OCI-LY1 (cell line): Measurements from ENCODE around the gene PLCB4.

Experiments
- H2AFZ ChIP-seq: fragments of 200-600 bp; sonication (generic), shearing (Covaris generic); 2 replicates; pipeline ENCODE4 v1.6.0; 2014; ENCODE audit warnings: antibody characterized with exemption, mild to moderate bottlenecking, low read length
- H3F3A ChIP-seq: fragments of 200-600 bp; sonication (generic), shearing (Covaris generic); 2 replicates; pipeline ENCODE4 v1.6.0; 2014; ENCODE audit warnings: mild to moderate bottlenecking, antibody characterized with exemption, low read length, moderate library complexity; ENCODE audit not compliant: insufficient read depth
- H3K27ac ChIP-seq: fragments of 200-600 bp; sonication (generic); 2 replicates; pipeline ENCODE4 v1.5.1; 2014; ENCODE audit warnings: low read length, mixed run types, mild to moderate bottlenecking, low read depth; ENCODE audit not compliant: poor library complexity, severe bottlenecking
- H3K27me3 ChIP-seq: fragments of 200-600 bp; sonication (generic); 2 replicates; pipeline ENCODE4 v1.6.0; 2014; ENCODE audit warnings: antibody characterized with exemption, mild to moderate bottlenecking, low read length, moderate library complexity; ENCODE audit not compliant: insufficient read depth
- H3K36me3 ChIP-seq: fragments of 200-600 bp; sonication (generic); 2 replicates; pipeline ENCODE4 v1.6.1; 2014; ENCODE audit warnings: mild to moderate bottlenecking, antibody characterized with exemption, low read length, moderate library complexity, mixed read lengths; ENCODE audit not compliant: insufficient read depth
- H3K4me1 ChIP-seq: fragments of 200-600 bp; sonication (generic); 2 replicates; pipeline ENCODE4 v1.5.1; 2014; ENCODE audit warnings: mild to moderate bottlenecking, low read length, moderate library complexity; ENCODE audit not compliant: insufficient read depth, severe bottlenecking
- H3K4me2 ChIP-seq: fragments of 200-600 bp; sonication (generic), shearing (Covaris generic); 2 replicates; pipeline ENCODE4 v1.6.1; 2014; ENCODE audit warnings: low read length
- H3K4me3 ChIP-seq: fragments of 200-600 bp; sonication (generic); 2 replicates; pipeline ENCODE4 v1.5.1; 2014; ENCODE audit warnings: low read length, low read depth, mild to moderate bottlenecking, mixed read lengths; ENCODE audit not compliant: poor library complexity, severe bottlenecking
- H3K79me2 ChIP-seq: fragments of 200-600 bp; shearing (Covaris generic); 2 replicates; pipeline ENCODE4 v1.6.1; 2016; ENCODE audit warnings: mixed run types, low read length, mixed read lengths; ENCODE audit not compliant: insufficient read depth
- H3K9ac ChIP-seq: fragments of 200-600 bp; sonication (generic), shearing (Covaris generic); 2 replicates; pipeline ENCODE4 v1.6.1; 2014; ENCODE audit warnings: mild to moderate bottlenecking, low read length, mixed read lengths
- H3K9me2 ChIP-seq: fragments of 200-600 bp; sonication (generic), shearing (Covaris generic); 2 replicates; pipeline ENCODE4 v1.6.1; 2014; ENCODE audit warnings: low read depth, mild to moderate bottlenecking, low read length, mixed read lengths
- H3K9me3 ChIP-seq: fragments of 200-600 bp; shearing (Covaris generic); 2 replicates; pipeline ENCODE4 v1.6.1; 2014; ENCODE audit warnings: low read length, mixed read lengths
- H4K20me1 ChIP-seq: fragments of 200-600 bp; sonication (generic), shearing (Covaris generic); 2 replicates; pipeline ENCODE4 v1.6.0; 2016; ENCODE audit warnings: mild to moderate bottlenecking, low read length; ENCODE audit not compliant: insufficient read depth
- CTCF ChIP-seq: fragments of 200-600 bp; sonication (generic), shearing (Covaris generic); IDR thresholded peaks from 2 replicates; pipeline ENCODE4 v1.5.1; 2017; ENCODE audit warnings: mild to moderate bottlenecking, antibody characterized with exemption, low read length, moderate library complexity, mixed read lengths
- EZH2 ChIP-seq: fragments of 200-600 bp; sonication (generic), shearing (Covaris generic); IDR thresholded peaks from 2 replicates; pipeline ENCODE4 v1.8.0; 2017; ENCODE audit warnings: borderline replicate concordance, mixed run types, mild to moderate bottlenecking, antibody characterized with exemption, low read length, moderate library complexity, mixed read lengths

The PLCB4 gene

GRCh38 chr20:9163995-9164394 lies 95.1 kb downstream of the PLCB4 start:
- Histone ChIP-seq H4K20me1 (no peaks in the 10 kb centered on the region), H3F3A (no peaks in the 10 kb centered on the region), H3K4me3 (no peak overlapping the region), H3K79me2 (no peaks in the 10 kb centered on the region), H3K9me3 (no peaks in the 10 kb centered on the region), H3K9ac (no peak overlapping the region), H2AFZ (no peak overlapping the region), H3K36me3 (no peaks in the 10 kb centered on the region), H3K4me2 (no peak overlapping the region), H3K9me2 (no peaks in the 10 kb centered on the region), H3K4me1 (no peaks in the 10 kb centered on the region), H3K27me3 (no peaks in the 10 kb centered on the region), H3K27ac (no peak overlapping the region)
- TF ChIP-seq EZH2 = no peak

- H3K27me3 ChIP-seq = no peaks in the 10 kb centered on the region
- no peaks in the 10 kb centered on the region for H3F3A ChIP-seq
- no peak overlapping the region for H3K4me3 ChIP-seq
- H3K79me2 ChIP-seq = no peaks in the 10 kb centered on the region
- H4K20me1 ChIP-seq = no peaks in the 10 kb centered on the region
- H2AFZ ChIP-seq = no peak overlapping the region
- H3K27ac ChIP-seq = no peak overlapping the region
- H3K9ac ChIP-seq = no peak overlapping the region
- no peaks in the 10 kb centered on the region for H3K9me3 ChIP-seq
- H3K4me2 ChIP-seq = no peak overlapping the region
- no peaks in the 10 kb centered on the region for H3K9me2 ChIP-seq
- TF ChIP-seq EZH2 = no peak
- no peak for TF ChIP-seq CTCF
- no peaks in the 10 kb centered on the region for H3K36me3 ChIP-seq
- no peaks in the 10 kb centered on the region for H3K4me1 ChIP-seq
Observed at GRCh38 chr20:9165261-9165660, 96.4 kb downstream of the PLCB4 start.

GRCh38 chr20:9166153-9166780 lies 97.4 kb downstream of the PLCB4 start:
- H3K9ac ChIP-seq = no peak overlapping the region
- H3K36me3 ChIP-seq = no peaks in the 10 kb centered on the region
- H3K9me3 ChIP-seq = no peaks in the 10 kb centered on the region
- H3K4me2 ChIP-seq = no peak overlapping the region
- no peak overlapping the region for H2AFZ ChIP-seq
- TF ChIP-seq CTCF (no peak), EZH2 (no peak)
- no peaks in the 10 kb centered on the region for H4K20me1 ChIP-seq
- no peaks in the 10 kb centered on the region for H3K79me2 ChIP-seq
- H3K27ac ChIP-seq = no peak overlapping the region
- no peaks in the 10 kb centered on the region for H3K9me2 ChIP-seq
- H3K4me1 ChIP-seq = no peaks in the 10 kb centered on the region
- no peaks in the 10 kb centered on the region for H3K27me3 ChIP-seq
- H3K4me3 ChIP-seq = no peak overlapping the region
- H3F3A ChIP-seq = no peaks in the 10 kb centered on the region

GRCh38 chr20:9169409-9169808 lies 100.5 kb downstream of the PLCB4 start:
- Histone ChIP-seq H3K9ac (no peak overlapping the region), H3K79me2 (no peaks in the 10 kb centered on the region), H4K20me1 (no peaks in the 10 kb centered on the region), H3K36me3 (no peaks in the 10 kb centered on the region), H2AFZ (no peak overlapping the region), H3F3A (no peaks in the 10 kb centered on the region), H3K9me2 (no peaks in the 10 kb centered on the region), H3K4me3 (no peak overlapping the region), H3K27ac (no peak overlapping the region), H3K4me1 (no peaks in the 10 kb centered on the region), H3K4me2 (no peak overlapping the region), H3K9me3 (no peaks in the 10 kb centered on the region), H3K27me3 (no peaks in the 10 kb centered on the region)
- TF ChIP-seq EZH2 (no peak), CTCF (no peak)
